Gastrocnemius medialis (tissue), 4 donors: ENCODE measurements around the gene AMIGO3.

Experiments
- CTCF ChIP-seq, 5 experiments: fragments of 450-650 bp in 3 of 5; fragments of 200-600 bp in 2 of 5; sonication (generic) in 2 of 5; IDR thresholded peaks in 4 of 5; conservative IDR thresholded peaks in 1 of 5; 1 replicate in 4 of 5; 2 replicates in 1 of 5; pipeline ENCODE4 v1.5.1; 2016 to 2019; ENCODE audit warnings: antibody characterized with exemption in 5 of 5, mild to moderate bottlenecking in 3 of 5, moderate library complexity in 3 of 5
- POLR2A ChIP-seq, 2 donors: fragments of 450-650 bp; IDR thresholded peaks; one replicate each; pipeline ENCODE4 v1.6.1; 2017; ENCODE audit warnings: antibody characterized with exemption in 2 of 2, mild to moderate bottlenecking in 2 of 2, moderate library complexity in 2 of 2

- TF ChIP-seq CTCF (IDR thresholded peaks at IDR 0.05 in 4 of 5, conservative IDR thresholded peaks at IDR 0.05 in 1 of 5) (peak; percentile 75 to 88 (median 86)), POLR2A (IDR thresholded peaks at IDR 0.05) (no peak)
Observed at GRCh38 chr3:49671291-49672288, 47.9 kb downstream of the AMIGO3 start.
